ENCODE measurements around the gene SLC10A7.

GRCh38 chr4:146524663-146525062 is 2.9 kb upstream of the SLC10A7 start:
- TF ChIP-seq ATF2 (CRISPR knock-in tag; IDR thresholded peaks at IDR 0.05) (no peak), TARDBP (IDR thresholded peaks at IDR 0.05) (no peak), REST (IDR thresholded peaks at IDR 0.05; ENCODE audit: borderline replicate concordance) (no peak), REST (CRISPR knock-in tag; IDR thresholded peaks at IDR 0.05; ENCODE audit: low read depth) (no peak), CTCF (IDR thresholded peaks at IDR 0.05 in 2 of 3, conservative IDR thresholded peaks at IDR 0.05 in 1 of 3; ENCODE audit: insufficient read depth in 2 of 3, low read depth in 1 of 3, low read length in 3 of 3) (no peak), EGR1 (conservative IDR thresholded peaks at IDR 0.05) (no peak), KDM2B (CRISPR knock-in tag; IDR thresholded peaks at IDR 0.05) (no peak), DNMT1 (IDR thresholded peaks at IDR 0.05) (no peak), TCF3 (CRISPR knock-in tag; IDR thresholded peaks at IDR 0.05) (no peak), CREB3 (tag; conservative IDR thresholded peaks at IDR 0.05; ENCODE audit: low read depth) (no peak), SNRNP70 (optimal IDR thresholded peaks at IDR 0.05; ENCODE audit: low read depth, low read length) (no peak)

All from K562 (cell line).